SKM-1 (cell line): ENCODE results near the gene TBCD.

Source experiments
- DNase-seq: peaks from one replicate; lab custom pipeline; 2025; ENCODE audit not compliant: unreplicated experiment; lab: John Stamatoyannopoulos, UW

The TBCD gene

DNA sequence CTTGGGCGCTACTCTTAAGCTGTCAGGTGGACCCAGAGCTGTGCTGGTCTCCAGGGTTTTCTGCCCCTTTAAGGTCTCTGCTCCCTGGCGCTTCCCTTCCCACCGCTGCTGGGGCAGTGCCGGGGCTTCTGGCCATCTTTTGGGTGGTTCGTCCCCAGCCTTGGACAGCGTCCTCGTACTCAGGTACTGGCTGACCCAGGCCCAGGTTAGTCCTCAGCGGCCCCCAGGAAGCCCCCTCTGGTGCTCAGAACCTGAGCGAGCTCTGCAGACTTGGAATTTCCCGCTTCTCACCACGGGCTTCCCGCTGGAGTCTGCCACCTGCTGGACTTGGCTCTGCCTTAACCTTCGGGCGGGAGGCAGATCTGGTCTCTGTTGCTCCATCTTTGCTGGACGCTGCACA is 182.0 kb downstream of the TBCD start:
- DNase-seq = no peak

DNA sequence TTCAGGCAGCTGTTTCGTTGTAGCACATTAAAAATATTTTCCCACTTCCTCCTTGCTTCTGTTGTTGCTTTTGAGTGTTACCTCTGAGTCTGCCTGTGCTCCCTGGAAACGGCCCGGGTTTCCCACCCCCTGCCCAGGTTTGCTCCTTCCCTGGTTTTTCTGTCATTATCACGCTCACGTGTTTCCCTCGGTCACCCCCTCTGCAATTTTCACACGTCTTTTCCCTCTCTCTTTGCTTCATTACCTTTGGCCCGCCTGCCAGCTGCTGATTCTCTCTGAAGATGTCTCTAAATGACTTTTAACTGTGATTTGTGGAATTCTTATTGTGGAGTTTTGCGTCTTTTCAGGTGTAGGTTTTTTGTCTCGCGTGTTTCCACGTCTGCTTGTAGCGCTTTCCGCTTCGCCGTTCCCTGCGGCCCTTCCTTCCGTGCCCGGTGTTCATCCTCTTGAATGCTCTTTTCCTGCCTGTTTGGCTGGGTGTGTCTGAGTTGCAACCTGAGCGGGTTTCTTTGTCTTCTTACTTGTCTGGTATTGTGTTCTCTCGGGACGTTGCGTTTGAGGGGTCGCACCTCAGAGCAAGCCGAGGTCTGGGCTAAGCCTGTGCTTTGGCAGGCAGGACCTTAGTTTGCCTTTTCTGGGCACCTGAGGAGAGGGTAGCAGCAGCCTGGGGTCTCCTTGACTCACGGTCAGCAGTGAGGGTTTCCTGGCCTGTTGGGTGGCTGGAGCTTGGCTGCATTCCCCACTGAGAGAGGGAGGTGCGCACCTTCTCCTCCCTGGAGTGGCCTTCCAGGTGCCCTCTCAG is 184.3 kb downstream of the TBCD start:
- DNase-seq = no peak

DNA sequence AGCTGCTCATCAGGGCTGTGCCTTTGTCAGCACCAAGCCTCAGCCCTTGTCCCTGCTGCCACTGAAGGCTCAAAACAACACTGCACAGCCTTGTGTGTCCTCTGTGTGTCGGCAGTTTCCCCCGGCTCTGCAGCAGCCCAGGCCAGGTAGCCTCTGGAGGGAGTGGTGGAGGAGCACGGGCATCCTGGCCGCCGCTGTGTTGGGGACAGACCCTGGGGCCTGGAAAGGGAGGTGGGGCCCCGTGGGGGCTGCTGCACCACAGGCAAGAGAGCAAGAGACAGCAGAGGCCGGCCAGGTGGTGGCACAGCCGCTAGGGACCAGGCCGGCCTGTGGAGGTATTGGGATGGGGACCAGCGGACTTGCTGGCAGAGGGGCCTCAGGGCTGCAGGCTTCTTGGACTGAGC is 184.9 kb downstream of the TBCD start:
- DNase-seq = no peak

DNA sequence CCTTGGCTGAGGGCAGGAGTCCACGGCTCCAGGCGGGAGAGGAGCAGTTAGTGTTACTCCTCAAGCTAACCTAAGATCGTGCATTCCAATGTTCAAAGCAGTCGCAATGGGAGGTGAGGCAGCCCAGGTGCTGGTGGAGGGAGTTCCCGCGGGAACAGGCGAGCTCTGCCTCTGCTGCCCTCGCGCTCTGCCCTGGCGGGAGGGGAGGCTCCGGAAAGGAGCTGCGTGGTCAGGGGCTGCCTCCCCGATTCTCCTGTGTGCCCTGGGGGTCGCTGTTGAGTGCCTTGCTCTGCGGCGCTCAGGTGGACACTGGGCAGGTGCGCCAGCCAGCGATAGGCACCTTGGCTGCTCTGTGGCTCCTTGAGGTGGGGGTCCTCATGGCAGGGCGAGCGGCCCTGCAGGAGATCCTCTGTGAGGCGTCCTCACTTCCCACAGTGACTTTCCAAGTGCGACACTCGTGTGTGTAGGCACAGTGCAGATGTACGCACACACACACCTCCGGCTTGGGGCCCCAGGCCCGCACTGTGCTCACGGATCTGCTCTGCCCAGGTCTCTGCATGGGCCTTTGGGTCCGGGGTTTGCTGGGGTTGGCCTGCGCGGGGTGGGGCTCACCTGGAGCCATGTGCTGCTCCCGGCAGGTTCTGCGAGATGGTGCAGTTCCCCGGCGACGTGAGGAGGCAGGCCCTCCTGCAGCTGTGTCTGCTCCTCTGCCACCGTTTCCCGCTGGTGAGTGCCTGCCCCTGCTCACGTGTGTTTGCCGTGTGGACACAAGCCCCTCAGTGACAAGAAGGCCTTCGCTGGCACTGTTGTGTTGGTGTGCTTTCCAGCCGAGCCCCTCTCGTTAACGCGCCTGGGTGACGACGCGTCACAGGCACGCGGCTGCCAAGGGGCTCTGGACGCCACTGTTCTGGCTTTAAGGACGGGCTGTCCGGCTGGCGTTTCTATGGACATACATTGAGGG is 185.8 kb downstream of the TBCD start:
- DNase-seq = no peak

GRCh38 chr17:82938486-82938872 is 186.6 kb downstream of the TBCD start:
- no peak for DNase-seq

DNA sequence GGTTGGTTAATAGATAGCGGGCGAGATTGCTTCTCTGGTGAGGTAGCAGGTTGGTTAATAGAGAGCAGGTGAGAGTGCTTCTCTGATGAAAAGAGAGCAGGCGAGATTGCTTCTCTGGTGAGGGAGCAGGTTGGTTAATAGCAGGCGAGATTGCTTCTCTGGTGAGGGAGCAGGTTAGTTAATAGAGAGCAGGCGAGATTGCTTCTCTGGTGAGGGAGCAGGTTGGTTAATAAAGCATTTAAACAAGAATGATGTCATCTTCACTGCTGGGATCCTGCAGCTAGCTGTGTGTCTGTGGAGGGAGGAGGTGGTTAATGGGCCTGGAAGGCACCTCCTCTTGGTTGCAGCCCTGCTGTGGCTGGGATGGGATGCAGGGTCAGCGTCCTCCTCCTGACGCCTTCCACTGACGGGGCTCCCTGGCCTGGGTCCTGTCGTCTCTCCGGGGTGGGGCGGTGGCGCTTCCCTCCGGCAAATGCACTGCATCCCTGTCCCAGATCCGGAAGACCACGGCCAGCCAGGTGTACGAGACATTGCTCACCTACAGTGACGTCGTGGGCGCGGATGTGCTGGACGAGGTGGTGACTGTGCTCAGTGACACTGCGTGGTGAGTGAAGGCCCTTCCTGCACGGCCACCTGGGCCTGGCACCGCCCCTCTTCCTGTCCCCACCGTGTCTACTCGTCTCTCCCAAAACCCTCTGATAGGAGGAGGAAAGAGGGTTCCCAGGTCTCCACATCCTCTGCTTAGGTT is 187.2 kb downstream of the TBCD start:
- no peak for DNase-seq

GRCh38 chr17:82939621-82940135 is 187.8 kb downstream of the TBCD start:
- no peak for DNase-seq

- DNase-seq = no peak
These were observed 188.6 kb downstream of the TBCD start for GRCh38 chr17:82940226-82941020.

DNA sequence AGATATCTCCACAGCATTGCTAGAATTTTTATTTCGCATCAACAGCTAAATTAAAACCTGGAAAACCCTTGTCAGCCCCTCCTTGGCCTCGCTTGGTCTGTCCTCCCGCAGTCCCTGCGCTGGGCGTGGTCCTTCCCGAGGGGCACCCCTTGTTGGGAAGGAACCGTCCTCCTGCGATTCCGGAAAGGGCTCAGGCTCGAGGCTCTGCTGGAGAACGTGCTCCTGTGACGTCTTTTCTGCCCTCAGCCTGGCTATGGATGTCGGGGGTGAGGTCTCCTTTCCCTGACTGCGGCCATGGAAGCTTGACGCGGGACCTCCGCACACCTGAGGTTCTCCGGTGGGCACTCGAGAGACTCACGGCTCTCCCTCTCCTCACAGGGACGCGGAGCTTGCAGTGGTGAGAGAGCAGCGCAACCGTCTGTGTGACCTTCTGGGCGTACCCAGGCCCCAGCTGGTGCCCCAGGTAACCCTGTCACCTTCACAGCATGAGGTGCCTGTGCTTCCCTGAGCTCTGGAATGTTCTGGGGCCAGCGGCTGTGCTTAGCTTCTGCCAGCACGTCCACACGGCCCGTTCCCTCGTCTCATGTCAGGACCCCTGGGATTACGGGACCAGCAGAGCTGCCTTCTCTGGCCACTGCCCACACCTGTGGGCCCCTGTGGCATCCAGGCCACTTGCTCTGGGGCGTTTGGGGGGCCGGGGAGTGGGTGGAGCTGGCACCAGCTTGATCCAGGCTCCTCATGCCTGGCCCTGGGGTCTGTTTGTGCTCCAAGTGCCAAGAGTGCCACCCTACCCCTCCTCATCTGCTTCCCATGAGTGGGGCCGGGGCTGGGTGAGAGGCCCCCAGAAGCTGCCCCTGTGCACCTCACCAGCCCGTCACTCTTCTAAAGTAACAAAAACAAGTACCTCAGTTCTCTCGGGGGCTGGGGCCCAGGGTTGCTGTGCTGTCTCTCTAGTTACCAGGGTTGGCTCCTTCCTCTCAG is 189.4 kb downstream of the TBCD start:
- DNase-seq = no peak

GRCh38 chr17:82942166-82943130 is 190.6 kb downstream of the TBCD start:
- DNase-seq = no peak

DNA sequence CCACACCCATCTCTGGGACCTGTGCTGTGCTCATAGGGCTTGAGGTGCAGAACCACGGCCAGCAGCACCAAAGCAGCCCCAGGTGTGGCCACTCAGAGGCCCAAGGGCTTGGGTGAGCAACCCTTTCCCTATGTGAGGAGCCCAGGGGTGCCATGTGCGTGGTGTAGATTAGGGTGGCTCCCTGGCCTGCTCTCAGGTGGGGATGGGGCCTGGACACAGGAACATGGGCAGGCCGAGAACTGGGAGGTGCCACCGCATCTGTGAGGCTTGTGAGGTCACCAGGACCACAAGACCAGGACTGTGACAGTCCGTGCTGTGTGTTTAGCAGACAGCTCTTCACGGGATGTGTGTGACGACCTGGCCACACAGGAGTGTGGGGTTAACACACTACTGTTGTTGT is 191.5 kb downstream of the TBCD start:
- DNase-seq = no peak

DNA sequence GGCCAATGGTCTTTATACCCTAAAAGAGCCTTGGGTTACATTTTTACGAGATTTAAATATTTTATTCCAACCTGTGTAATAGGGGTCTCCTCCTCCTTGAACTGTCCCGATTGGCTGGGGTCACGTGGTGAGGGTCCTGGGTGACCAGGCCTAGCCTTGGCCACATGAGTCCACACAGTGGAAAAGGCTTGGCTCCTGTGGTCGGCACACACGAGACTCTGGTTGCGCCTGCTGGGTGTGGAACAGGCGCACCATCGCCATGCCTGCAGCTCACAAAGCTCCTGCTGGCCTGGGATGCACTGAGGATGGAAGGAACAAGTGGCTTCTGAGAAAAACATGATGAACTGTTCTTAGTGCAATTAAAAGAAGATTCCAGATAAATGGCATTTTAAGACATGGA is 191.9 kb downstream of the TBCD start:
- DNase-seq = no peak

- no peak for DNase-seq
These were observed 193.1 kb downstream of the TBCD start for GRCh38 chr17:82944990-82945389.

DNA sequence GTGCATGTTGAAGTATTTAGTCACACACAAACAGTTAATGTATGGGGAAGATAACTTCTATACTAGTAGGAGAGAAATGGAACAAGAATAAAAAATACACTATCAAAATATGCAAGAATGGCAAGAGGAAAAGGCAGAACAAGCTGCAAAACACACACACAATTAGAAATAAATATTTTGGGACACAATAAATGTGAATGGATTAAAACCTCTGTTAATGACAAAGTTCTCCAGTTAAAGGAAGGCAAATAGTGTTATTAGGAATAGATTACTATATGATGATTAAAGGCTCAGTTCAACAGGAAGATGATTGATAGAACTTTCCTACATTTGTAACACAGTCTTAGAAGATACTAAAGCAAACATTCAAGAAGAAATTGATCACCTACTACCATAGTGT is 194.2 kb downstream of the TBCD start:
- DNase-seq = no peak

DNA sequence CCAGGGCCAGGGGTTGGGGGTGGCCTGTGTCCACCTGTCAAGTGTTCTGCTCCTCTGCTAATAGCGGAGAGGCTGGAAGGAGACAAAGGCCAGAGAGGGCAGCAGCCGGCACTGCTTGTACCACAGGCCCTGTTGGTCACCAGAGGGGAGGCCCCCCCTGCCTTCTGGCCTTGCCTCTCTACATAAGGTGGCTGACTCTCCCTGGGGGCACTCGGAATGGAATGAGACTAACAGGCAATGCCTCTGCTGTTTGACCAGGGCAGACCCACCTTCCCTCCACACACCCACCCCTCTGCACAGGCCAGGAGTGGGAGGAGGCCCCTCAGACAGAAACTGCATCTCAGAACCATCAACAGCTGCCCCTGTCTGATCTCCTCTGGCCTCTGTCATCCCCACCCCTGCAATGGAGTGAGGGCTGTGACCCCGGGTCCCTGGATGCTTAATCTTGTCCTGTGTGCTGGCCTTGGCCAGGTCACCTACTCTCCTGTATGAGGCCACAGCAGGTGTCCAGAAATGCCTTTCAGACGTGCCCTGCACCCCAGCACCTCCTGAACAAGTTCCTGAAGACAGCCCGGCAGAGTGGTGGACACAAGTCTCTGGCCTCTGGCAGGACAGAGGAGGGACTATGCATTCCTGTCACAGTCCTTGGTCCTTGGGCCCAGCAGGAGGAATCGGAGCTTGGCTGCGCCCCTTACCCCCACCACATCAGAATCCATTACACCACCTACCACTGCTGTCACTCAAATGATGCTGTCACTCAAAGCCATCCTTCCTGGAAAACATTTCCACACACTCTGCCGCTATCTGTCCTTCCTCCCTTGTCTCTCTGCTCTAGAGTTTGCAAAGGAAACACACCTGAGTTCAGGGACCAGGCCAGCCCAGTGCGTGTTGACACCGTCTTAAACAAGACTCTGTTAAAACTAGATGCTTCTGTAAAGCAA is 195.5 kb downstream of the TBCD start:
- DNase-seq = no peak

DNA sequence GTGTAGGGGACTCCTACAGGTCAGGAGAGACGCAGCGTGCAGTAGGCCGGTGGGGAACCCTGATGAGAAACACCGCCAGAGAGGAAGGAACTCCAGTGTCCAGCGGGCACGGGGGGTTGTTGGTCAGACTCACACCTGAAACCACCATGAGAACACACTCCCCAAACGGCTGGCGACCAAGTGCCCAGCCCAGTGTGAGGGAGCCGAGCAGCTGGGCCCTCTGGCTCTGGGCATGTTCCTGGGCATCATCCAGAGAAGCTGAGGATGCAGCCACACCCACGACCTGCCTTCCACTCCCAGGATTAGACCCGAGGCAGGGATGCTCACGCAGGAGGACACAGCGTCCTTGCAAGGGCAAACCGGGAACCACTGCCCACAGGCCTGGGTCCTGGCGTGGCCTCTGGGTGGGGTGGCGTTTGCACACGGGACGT is 196.2 kb downstream of the TBCD start:
- DNase-seq = no peak

- DNase-seq = no peak
These were observed 197.1 kb downstream of the TBCD start for GRCh38 chr17:82948957-82949356.
